Measurements from ENCODE around the gene ADTRP. TPM values are rescaled to one million over a fixed set of nuclear protein-coding genes. Genes with fewer than 3 reads are reported as not detected.

ADTRP gene, protein sequence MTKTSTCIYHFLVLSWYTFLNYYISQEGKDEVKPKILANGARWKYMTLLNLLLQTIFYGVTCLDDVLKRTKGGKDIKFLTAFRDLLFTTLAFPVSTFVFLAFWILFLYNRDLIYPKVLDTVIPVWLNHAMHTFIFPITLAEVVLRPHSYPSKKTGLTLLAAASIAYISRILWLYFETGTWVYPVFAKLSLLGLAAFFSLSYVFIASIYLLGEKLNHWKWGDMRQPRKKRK
- 100 to 1,000 TPM in 1 of 3 donors, 10 to 100 TPM in 2; 68.5 to 239 (median 91.9) TPM for total RNA-seq
- long read RNA-seq, donor 1, transcript ADTRP-203 (6 exons, 2,058 nt), result major isoform, 19 of 34 reads
- long read RNA-seq, donor 1, partial matches to known transcripts, result 5 of 34 reads
- long read RNA-seq, donor 1, other reads (novel, unspliced or antisense), result 10 of 34 reads
- long read RNA-seq, donor 2, transcript ADTRP-203 (6 exons, 2,058 nt), result major isoform, 49 of 70 reads
- long read RNA-seq, donor 2, partial matches to known transcripts, result 7 of 70 reads
- long read RNA-seq, donor 2, other reads (novel, unspliced or antisense), result 14 of 70 reads

DNA sequence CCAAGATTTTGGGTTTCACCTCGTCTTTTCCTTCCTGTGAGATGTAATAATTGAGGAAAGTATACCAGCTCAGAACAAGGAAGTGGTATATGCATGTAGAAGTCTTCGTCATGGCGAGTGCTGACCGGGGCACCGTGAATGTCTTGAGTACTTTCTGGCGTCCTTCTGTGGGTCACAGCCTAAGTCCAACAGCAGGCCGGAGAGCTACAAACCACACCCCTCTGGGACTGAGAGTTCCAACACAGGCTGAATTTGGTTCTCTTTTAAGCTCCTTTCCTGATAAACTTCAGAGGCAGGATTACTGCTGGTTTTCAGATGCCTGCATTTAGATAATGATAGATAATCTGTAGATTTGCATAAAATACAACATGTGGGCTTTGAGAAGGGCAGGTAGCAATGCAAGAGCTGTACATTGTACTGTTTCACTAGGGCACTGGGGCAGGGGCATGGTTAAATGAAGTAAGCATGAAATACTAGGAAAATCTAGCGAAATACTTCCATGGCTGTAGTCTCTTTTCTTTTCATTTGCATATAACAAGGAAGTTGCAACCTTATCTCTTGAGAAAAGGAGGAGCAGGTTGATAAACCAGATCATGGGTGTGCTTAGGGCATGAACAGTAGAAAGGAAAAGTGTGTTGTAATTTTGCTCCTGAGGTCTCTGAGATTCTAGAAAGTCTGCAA, at the start of gene ADTRP:
ADTRP (minus strand) TSS at position 156 of the 681 bp plus-strand sequence; CDS start at position 112, 44 bp downstream.
- TF ChIP-seq, protein P1, sequence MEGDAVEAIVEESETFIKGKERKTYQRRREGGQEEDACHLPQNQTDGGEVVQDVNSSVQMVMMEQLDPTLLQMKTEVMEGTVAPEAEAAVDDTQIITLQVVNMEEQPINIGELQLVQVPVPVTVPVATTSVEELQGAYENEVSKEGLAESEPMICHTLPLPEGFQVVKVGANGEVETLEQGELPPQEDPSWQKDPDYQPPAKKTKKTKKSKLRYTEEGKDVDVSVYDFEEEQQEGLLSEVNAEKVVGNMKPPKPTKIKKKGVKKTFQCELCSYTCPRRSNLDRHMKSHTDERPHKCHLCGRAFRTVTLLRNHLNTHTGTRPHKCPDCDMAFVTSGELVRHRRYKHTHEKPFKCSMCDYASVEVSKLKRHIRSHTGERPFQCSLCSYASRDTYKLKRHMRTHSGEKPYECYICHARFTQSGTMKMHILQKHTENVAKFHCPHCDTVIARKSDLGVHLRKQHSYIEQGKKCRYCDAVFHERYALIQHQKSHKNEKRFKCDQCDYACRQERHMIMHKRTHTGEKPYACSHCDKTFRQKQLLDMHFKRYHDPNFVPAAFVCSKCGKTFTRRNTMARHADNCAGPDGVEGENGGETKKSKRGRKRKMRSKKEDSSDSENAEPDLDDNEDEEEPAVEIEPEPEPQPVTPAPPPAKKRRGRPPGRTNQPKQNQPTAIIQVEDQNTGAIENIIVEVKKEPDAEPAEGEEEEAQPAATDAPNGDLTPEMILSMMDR (IDR thresholded peaks at IDR 0.05), result no peak
- H3K9me3 ChIP-seq, result no peaks in the 10 kb centered on the region
- ATAC-seq (peak; percentile 89), DNase-seq (peak; percentile 64 to 69 (median 67))
- no peak within 1 kb of the TSS for H3K4me3 ChIP-seq
- H3K36me3 ChIP-seq (ENCODE audit: low read depth), result no peaks in the 10 kb centered on the region
- H3K4me1 ChIP-seq (ENCODE audit: low read depth), result peaks cover 12% of the 10 kb centered on the region
- intact Hi-C loops (cut with DNase I, micrococcal nuclease), result no loop called here

DNA sequence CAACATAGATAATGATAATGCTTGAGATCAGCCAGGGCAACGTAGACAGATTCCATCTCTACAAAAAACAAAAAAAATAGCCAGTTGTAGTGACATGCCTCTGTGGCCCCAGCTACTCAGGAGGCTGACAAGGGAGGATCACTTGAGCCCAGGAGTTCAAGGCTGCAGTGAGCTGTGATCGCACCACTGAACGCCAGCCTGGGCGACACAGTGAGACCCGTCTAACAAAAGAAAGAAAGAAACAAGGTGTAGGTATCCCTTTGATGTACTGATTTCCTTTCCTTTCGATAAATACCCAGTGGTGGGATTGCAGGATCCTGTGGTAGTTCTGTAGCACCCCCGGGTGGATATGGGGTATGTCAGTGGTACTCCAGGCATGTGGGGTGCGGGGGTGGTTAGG, 48.2 kb upstream of the ADTRP start:
- DNase-seq (no peak), ATAC-seq (no peak)
- intact Hi-C loops (cut with DNase I, micrococcal nuclease), result no loop called here
- TF ChIP-seq, protein P1 (IDR thresholded peaks at IDR 0.05), result no peak
- Histone ChIP-seq H3K4me3 (no peak overlapping the region), H3K36me3 (ENCODE audit: low read depth) (no peaks in the 10 kb centered on the region), H3K9me3 (no peaks in the 10 kb centered on the region), H3K4me1 (ENCODE audit: low read depth) (no peaks in the 10 kb centered on the region)

DNA sequence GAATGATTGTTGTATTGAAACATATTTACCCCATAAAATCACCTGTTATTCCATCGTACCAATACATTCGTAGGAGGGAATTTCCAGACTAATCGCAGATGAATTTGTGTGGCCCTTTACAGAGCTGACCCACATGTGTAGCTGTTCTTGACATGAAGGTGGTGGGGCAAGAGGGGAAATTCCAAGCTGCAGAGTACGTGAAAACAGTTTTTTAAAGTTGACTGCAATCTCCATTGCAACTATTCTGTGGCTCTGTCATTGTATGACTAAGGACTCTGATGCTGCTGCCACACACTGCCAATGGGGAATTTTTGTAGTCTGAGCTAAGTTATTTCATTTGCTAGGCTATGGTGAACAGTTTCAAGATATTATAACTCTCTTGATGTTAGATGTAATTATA, 46.4 kb upstream of the ADTRP start:
- DNase-seq, result no peak
- H3K9me3 ChIP-seq, result no peaks in the 10 kb centered on the region
- no peak overlapping the region for H3K4me3 ChIP-seq
- no peaks in the 10 kb centered on the region for H3K36me3 ChIP-seq (ENCODE audit: low read depth)
- no peak for ATAC-seq
- no peaks in the 10 kb centered on the region for H3K4me1 ChIP-seq (ENCODE audit: low read depth)
- TF ChIP-seq, protein P1 (IDR thresholded peaks at IDR 0.05), result no peak
- intact Hi-C loops (cut with DNase I, micrococcal nuclease), result no loop called here

DNA sequence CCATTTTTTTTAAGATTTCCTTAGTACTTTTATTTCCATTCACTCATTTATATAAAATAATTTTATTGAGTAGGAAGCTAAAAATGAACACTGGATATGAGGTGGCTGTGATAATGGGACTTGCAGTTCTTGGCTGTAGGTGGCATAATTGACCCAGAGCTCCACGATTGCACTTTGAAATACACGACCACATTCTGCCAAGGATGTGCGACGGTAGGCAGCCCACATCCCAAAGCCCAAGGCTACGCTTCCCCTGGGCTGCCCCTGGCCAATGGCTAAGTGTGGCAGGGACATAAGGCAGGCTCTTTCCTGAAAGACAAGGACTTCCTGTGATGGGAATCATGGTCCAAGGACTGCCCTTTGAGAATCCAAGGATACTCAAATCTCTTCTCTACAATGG, 43.7 kb upstream of the ADTRP start:
- no peak for ATAC-seq
- no peak for DNase-seq
- TF ChIP-seq, protein P1 (IDR thresholded peaks at IDR 0.05), result no peak
- H3K36me3 ChIP-seq (ENCODE audit: low read depth), result no peaks in the 10 kb centered on the region
- H3K4me3 ChIP-seq, result no peak overlapping the region
- no peaks in the 10 kb centered on the region for H3K4me1 ChIP-seq (ENCODE audit: low read depth)
- intact Hi-C loops (cut with DNase I, micrococcal nuclease), result no loop called here
- no peaks in the 10 kb centered on the region for H3K9me3 ChIP-seq

DNA sequence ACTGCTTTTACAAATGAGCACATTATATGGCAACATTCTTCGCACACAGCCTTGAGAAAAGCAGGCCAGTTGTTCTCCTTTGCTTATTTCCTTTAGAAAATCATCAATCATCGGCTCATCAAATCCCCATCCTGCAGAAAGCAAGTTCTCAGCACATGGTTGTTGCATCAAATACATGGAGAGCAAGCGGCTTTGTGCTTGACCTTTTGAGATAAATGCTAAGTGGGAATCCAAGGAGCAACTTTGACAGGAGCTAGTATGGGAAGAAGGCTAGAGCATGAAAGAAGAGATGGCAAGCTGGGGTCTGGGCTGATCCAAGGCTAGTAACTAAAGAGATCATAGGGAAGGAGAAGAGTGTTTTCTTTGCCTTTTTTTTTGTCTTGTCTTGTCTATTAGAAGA, 43.2 kb upstream of the ADTRP start:
- Histone ChIP-seq H3K4me3 (no peak overlapping the region), H3K4me1 (ENCODE audit: low read depth) (no peaks in the 10 kb centered on the region), H3K36me3 (ENCODE audit: low read depth) (no peaks in the 10 kb centered on the region), H3K9me3 (no peaks in the 10 kb centered on the region)
- no peak for DNase-seq
- ATAC-seq, result no peak
- intact Hi-C loops (cut with DNase I, micrococcal nuclease), result no loop called here
- TF ChIP-seq, protein P1 (IDR thresholded peaks at IDR 0.05), result no peak
